ENCODE results near the gene REXO5. TPM values are rescaled to one million over a fixed set of nuclear protein-coding genes. Genes with fewer than 3 reads are reported as not detected.
A peak's percentile ranks its signal among the peaks of the same experiment; 100 is the strongest.

Gene REXO5
- total RNA-seq, 1 experiment from 2014 or later: 4.0 TPM

DNA sequence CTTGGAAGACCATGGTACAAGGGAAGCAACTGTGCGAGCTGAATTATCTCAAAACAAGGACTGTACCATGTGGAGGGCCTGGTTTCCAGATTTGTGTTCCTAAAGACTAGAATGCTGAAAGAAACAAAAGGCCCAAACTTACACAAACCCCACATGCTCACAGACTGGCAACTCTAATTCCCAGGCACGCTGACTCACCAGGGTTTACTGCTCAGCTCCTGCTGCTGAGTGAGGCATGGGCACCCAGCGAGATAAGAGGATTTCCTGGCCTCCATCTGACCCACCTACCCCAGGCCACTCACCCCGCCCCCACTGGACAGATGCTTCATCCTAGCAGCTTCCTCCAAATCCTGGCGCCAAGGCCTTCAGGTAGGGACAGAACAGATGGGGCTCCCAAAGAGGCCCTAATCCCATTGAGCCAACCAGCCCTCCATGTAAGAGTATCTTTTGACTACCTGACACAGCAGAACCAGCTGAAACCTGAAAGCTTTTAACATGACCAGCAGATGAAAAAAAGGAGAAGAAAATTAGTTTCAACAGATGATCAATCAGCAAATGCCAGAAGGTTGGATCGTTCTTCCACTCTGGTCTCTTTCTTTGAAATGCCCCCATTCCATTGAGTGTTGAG is 59.9 kb downstream of the REXO5 start:
- intact Hi-C loops (cut with micrococcal nuclease): no loop called here
- Histone ChIP-seq H3K9me3 (ENCODE audit: low read length) (no peaks in the 10 kb centered on the region), H3K36me3 (ENCODE audit: low read depth, low read length) (peaks cover 3% of the 10 kb centered on the region; the same call in 1 of the 2 replicates), H3F3A (ENCODE audit: low read length, unreplicated experiment) (no peaks in the 10 kb centered on the region), H3K79me2 (ENCODE audit: low read length) (peaks cover 86% of the 10 kb centered on the region), H4K20me1 (ENCODE audit: low read length) (no peaks in the 10 kb centered on the region), H3K4me2 (ENCODE audit: low read length) (peak overlapping the region; percentile 56), H3K27ac (ENCODE audit: low read length) (peak overlapping the region; percentile 85), H3K27me3 (ENCODE audit: low read length) (no peaks in the 10 kb centered on the region), H3K9ac (ENCODE audit: low read length) (peak overlapping the region; percentile 59), H3K9me2 (replicated peaks; ENCODE audit: low read length) (no peaks in the 10 kb centered on the region), H3K4me1 (ENCODE audit: insufficient read depth, low read length) (peaks cover 17% of the 10 kb centered on the region), H2AFZ (ENCODE audit: low read length) (no peak overlapping the region), H3K4me3 (ENCODE audit: low read length) (no peak overlapping the region)
- ChIA-PET POLR2A (ENCODE audit: unreplicated experiment) (interaction anchor here (0.6 to 1.5 kb wide), 2 partner anchors 34 to 92 kb away, joined by 4 to 8 read pairs; partner anchors contain the start of genes DCUN1D3 and LYRM1), CTCF (no interaction called here)
- TF ChIP-seq EZH2phosphoT487 (IDR thresholded peaks at IDR 0.05; ENCODE audit: borderline replicate concordance, low read length): no peak
- TF ChIP-seq, protein P1, sequence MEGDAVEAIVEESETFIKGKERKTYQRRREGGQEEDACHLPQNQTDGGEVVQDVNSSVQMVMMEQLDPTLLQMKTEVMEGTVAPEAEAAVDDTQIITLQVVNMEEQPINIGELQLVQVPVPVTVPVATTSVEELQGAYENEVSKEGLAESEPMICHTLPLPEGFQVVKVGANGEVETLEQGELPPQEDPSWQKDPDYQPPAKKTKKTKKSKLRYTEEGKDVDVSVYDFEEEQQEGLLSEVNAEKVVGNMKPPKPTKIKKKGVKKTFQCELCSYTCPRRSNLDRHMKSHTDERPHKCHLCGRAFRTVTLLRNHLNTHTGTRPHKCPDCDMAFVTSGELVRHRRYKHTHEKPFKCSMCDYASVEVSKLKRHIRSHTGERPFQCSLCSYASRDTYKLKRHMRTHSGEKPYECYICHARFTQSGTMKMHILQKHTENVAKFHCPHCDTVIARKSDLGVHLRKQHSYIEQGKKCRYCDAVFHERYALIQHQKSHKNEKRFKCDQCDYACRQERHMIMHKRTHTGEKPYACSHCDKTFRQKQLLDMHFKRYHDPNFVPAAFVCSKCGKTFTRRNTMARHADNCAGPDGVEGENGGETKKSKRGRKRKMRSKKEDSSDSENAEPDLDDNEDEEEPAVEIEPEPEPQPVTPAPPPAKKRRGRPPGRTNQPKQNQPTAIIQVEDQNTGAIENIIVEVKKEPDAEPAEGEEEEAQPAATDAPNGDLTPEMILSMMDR (conservative IDR thresholded peaks at IDR 0.05; ENCODE audit: low read depth, low read length): no peak
- TF ChIP-seq EZH2 (IDR thresholded peaks at IDR 0.05; ENCODE audit: low read length, unreplicated experiment): no peak
- peak; percentile 97 for ATAC-seq
- no TSS peak for BruUV-seq (replicated peaks)
- peak; percentile 70 for DNase-seq

DNA sequence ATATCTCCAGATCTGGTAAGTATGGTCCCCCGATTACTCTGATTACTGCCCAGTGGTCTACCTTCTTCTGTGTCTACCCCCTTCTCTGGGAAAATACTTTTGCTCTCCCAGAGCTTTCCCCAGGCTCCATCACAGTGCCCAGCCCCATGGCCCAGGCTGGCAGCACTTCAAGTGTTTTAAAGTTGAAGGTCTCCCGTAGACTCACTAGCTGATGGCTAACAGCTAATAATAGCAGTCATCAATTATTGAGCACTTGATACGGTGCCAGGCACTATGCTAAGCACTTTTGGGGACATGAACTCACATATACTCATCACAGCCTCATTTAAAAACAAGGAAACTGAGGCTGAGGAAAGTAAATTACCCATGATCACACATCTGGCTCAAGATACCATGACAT is 60.5 kb downstream of the REXO5 start:
- BruUV-seq (replicated peaks): no TSS peak

More for the DNA sequence above, 60.5 kb downstream of the REXO5 start:
- POLR2A ChIA-PET (ENCODE audit: unreplicated experiment): interaction anchor here (1.5 kb wide), 1 partner anchor 34 kb away, joined by 8 read pairs; the partner anchor contains the start of genes DCUN1D3 and LYRM1
- Histone ChIP-seq H3K27ac (ENCODE audit: low read length) (peak overlapping the region; percentile 85; the same call in 1 of the 2 replicates), H3K36me3 (ENCODE audit: low read depth, low read length) (peaks cover 3% of the 10 kb centered on the region; the same call in 1 of the 2 replicates), H3K27me3 (ENCODE audit: low read length) (no peaks in the 10 kb centered on the region), H4K20me1 (ENCODE audit: low read length) (no peaks in the 10 kb centered on the region), H3K9me3 (ENCODE audit: low read length) (no peaks in the 10 kb centered on the region), H3F3A (ENCODE audit: low read length, unreplicated experiment) (no peaks in the 10 kb centered on the region), H3K9me2 (replicated peaks; ENCODE audit: low read length) (no peaks in the 10 kb centered on the region), H3K4me1 (ENCODE audit: insufficient read depth, low read length) (peaks cover 17% of the 10 kb centered on the region), H3K9ac (ENCODE audit: low read length) (no peak overlapping the region), H3K4me2 (ENCODE audit: low read length) (0 out of 2 replicates have a peak overlapping the region, but pooled peaks have one; percentile 56), H3K4me3 (ENCODE audit: low read length) (no peak overlapping the region), H3K79me2 (ENCODE audit: low read length) (peaks cover 92% of the 10 kb centered on the region), H2AFZ (ENCODE audit: low read length) (no peak overlapping the region)
- TF ChIP-seq EZH2phosphoT487 (IDR thresholded peaks at IDR 0.05; ENCODE audit: borderline replicate concordance, low read length): no peak
- TF ChIP-seq, protein P1 (conservative IDR thresholded peaks at IDR 0.05; ENCODE audit: low read depth, low read length): no peak
- no peak for TF ChIP-seq EZH2 (IDR thresholded peaks at IDR 0.05; ENCODE audit: low read length, unreplicated experiment)
- ATAC-seq (no peak), DNase-seq (no peak)
- intact Hi-C loops (cut with micrococcal nuclease): no loop called here
- CTCF ChIA-PET: no interaction called here
